Ammon's horn (tissue), 1 donor: Measurements from ENCODE around the gene CFAP74.
A peak's percentile ranks its signal among the peaks of the same experiment; 100 is the strongest.

Experiments
- DNase-seq: peaks from one replicate; pipeline ENCODE4 v3.0.0-alpha.2; 2016; ENCODE audit warnings: low spot score

Gene CFAP74, protein sequence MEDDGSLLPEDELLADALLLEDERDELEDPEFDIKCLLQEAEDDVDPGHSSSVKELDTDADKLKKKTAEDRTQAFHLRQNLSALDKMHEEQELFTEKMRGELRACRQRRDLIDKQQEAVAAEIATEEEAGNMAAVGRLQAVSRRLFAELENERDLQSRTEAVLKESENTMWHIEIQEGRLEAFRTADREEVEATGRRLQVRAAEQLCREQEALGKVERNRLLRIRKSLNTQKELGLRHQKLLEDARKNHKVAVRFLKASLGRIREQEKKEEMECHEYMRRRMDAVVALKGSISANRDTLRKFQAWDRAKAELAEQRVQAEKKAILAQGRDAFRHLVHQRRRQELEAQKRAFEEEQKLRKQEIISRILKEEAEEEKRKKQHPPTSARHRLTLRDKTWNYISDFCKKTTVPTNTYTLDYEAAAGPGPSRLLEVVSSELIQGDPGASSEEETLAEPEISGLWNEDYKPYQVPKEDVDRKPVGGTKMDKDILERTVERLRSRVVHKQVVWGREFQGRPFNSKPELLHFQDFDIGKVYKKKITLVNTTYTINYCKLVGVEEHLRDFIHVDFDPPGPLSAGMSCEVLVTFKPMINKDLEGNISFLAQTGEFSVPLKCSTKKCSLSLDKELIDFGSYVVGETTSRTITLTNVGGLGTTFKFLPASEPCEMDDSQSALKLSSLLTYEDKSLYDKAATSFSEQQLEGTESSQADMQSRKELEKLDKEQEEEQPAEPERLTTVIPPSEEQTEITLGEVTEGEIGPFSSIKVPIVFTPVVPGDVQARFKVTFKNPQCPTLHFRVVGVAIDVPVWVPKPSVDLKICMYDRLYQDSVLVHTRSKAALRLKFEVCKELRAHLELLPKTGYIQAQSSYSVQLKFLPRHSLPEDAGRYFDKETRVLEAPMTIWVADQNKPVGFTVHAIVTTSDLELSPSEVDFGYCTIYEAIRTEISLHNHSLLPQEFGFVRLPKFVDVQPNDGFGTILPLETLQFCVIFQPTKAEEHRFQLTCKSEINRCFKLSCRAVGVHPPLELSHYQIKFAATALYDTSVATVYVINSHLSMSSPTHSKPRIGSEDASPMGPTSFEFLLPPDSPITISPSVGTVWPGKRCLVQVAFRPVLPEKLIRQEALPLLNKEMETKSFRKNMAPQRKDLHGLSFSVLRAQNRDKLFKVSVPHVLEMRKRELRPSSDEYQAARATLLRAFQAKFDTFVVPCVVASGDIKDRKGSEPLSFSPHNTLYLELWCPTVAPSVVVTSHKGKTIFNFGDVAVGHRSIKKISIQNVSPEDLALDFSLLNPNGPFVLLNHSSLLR (N-terminal part only)

DNA sequence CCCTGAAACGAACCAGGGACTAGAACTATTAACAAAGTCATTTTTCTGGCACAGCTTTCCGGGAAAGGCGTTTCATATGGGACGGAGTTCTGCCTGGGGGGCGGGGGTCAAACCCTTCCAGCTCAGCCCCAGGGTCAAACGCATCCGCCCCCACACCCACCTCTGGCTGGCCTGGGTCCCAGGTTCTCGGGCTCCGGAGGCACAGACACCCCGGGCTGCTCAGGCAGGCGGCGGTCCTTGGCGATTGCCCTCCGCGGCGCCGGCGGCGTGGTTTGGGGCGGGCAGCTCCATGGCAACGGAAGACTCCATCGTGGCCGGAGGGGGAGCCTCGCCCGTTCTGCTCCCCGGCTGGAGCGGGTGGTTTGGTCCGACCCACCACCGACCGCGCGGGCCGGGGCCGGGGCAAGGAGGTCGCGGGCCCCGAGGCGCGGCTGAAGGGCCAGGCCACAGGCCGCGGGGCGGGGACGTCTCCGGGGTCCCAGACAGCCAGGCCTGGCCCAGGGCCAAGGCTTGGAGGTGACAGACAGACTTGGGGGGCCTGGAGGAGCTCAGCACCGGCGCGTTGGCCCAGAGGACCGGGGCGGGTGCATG is at the start of gene CFAP74:
TSS of gene CFAP74 (minus strand) at position 246 of the 591 bp plus-strand sequence. CDS start 12,830 bp downstream, outside the sequence.
- DNase-seq = peak; percentile 47

DNA sequence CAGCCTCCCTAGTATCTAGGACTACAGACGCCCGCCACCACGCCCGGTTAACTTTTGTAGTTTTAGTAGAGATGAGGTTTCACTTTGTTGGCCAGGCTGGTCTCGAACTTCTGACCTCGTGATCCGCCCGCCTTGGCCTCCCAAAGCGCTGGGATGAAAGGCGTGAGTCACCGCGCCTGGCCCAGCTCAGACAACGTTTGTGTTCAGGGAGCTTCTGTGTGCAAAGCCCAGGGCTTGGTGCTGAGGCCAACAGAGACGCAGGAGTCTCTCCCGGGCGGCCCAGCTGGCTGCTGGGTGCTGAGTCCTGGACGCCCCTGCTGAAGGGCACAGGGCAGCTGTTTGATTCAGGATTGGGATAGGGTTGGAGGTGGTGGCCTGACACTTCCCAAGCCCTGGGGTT is 49.6 kb upstream of the CFAP74 start:
- no peak for DNase-seq

DNA sequence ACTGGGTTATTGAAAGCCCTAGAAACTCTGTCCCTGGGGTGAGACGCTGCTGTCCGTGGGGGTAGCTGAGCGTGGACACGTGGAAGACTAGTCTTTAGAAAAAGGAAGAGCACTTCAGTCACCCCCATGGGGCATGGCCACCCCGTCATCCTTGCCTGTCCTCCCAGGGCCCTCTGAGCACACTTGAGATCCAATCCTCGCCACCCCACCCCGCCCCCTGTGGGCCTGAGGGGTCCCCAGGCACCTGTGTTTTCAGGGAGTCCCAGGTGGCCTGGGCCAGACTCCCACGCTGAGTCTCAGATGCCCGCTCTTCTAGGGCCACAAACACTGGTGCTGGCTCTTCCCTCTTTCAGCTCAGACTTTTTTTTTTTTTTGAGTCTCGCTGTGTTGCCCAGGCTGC is 49.2 kb upstream of the CFAP74 start:
- DNase-seq = no peak

DNA sequence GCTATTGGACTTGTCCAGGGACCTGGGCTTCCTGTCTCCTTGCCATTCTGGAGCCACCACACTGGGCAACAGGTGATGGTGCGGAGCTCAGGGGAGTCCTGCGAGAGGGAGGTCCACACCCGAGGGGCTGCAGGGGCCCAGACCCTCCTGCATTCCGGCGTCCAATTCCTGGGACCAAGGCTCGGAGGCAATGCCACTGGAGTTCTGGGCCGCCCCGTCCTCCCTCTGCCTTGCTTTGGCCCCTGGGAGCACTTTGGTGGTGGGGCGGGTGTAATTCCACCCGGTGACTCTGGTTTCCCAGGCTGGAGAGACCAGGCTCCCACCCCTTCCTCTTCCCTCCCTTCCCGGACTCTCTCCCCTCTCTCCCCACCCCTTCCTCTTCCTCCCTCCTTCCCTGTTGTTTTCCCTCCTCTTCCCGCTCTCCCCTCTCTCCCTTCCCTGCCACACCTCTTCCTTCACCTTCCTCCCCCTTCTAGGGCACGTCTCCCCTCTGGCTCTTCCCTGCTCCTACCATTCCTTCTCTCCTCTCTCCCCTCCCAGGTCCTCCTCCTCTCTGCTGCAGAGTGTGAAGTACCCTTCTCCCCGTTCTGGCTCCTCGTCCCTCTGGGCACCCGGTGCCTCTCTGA is 48.6 kb upstream of the CFAP74 start:
- no peak for DNase-seq

DNA sequence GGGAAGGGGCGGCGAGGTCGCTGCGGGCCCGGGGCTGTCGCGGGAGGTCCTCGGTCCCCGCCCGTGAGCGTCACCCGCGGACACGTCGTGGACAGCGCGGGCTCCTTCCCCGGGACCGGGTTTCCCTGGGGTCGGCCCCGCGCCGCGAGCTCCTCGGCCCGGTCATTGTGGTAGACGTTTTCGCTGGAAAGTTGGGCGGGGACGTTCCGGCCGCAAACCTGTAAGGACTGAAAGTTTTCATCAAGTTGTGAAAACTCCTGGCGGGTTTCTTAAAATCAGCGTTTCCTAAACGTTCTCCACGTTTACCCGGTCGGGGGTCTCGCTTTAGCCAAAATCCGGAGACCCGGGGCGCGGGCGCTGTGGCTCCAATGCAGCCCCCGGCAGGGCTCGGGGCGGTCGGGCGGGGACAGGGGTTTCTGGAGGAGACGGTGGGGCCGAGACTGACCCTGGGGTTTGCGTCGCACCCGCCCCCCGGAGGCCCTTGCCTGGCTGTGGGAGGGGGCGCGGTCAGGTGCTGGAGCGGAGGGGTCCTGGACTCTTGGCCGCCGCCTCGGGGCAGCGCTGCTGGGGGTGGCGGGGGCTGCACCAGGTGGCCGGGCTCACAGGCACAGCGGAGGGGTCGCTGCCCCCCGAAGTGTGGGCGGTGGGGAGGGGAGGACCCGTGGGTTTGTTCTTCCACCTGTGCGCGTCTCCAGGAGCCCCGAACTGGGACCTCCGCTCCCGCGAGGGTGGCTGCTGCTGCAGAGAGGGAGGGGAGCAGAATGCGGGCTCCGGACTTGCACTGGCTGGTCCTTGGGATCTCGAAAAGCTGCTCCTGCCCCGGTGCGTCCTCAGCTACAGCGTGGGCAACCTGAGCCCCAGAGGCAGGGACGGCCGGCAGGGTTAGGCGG is 47.5 kb upstream of the CFAP74 start:
- no peak for DNase-seq

DNA sequence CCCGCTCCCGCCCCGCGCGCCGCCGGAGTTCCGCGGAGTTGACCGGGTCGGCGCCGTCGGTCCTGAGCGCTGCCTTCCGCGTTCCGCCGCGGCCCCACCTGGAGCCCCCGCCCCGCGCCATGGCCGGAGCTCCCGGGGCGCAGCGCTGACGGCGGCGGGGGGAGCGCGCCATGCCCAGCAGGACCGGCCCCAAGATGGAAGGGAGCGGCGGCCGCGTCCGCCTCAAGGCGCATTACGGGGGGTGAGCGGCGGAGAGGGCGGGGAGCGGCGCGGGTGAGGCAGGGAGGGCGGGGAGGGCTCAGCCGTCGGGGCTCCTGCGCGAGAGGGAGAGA is 46.8 kb upstream of the CFAP74 start:
- DNase-seq = no peak

DNA sequence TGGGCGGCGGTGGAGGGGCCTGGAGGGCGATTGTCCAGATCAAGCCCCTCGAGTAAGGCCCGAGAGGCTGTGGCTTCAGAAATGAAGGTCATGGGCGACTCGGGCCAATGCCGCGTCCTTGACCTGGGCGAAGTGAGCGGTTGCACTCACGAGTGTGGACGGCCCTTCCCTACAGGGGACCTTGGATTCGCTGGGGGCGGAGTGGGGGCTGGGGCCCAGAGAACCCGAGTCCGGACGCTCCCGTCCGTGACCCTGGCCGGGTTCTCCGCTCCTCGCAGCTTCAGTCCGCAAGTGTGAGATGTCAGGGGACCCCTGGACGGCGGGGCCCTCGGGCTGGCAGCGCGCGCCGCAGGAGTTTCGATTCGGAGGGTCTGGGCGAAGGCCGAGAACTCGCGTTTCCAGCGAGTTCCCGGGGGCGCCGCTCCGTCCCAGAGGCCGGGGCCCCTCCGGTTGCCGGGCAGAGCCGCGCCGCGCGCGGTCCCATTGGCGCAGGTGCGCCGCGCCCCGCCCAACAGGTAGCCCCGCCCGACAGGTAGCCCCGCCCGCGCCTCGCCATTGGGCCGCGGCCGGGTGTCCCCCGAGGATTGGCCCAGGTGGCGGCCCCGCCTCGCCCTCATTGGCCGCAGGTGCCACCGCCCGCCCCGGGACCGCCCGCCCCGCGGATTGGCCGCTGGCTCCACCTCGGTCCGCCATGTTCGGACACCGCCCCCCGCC is 46.3 kb upstream of the CFAP74 start, which contains the start of gene PRKCZ:
TSS of gene PRKCZ (plus strand) at position 694 of the 714 bp plus-strand sequence. CDS start 220 bp downstream, outside the sequence.
- DNase-seq = no peak

DNA sequence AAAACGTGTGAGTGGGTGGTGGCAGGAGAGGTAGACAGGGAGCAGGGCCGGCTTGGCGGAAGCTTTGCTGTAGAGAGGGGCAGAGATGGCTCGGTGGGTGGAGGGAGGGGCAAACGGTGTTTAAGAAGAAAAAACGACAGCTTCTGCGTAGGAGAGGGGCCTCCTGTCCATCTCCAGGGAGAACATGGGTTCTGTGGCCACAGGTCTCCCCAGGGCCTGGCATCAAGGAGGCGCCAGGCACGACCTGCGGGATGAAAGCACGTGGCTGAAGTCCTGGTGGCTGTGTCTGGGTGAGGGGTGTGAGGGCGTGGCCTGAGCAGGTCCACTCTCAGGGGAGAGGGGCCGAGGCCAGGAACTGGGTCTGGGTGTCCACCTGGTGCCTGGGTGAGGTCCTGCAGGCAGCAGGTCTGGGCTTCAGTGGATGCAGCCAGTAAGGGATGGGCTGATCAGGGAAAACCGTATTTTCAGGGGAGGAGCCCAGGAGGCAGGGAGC is 45.7 kb upstream of the CFAP74 start:
- DNase-seq = no peak

DNA sequence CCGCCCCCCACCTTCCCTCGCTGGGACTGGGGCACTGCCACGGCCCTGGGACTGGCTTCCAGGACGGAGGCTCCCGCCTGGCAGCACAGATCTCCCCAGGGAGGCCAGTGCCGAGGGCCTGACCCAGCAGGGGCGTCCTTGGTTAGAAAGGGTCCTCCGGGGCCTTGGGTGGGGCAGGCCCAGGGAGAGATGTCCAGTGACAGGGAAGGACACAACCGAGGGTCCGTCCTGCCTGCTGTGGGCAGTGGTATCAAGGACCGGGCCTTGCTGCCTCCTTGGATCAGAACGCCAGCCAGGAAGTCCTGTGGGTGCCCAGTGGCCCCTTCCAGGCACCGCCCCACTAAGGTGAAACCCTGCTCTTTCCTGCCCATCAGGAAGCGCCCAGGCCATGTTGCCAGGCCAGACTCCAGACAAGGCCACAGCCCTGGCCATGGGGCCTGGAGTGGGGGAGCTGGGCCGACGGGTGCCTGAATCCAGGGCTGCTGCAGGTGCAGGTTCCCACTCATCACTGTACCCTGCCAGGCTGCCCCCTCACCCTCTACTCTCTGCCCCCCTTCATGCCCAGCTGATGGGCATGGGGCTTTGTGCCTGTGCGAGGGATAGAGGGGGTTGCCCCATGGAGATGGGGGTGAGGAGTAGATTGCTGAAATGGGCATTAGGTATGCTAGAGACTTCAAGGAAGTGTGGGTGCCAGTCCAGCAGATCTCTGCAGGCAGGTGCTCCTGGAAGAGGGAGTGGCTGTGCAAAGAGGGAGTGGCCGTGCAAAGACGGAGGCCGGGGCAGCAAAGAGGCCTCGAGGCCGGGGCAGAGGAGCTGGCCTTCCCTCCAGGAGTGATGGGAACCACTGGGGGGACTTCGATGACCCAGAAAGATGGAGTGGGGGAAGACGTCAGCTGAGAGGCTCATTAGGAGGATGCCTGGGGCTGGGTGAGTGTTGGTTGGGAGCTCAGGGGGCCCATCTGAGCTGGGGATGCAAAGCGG is 44.5 kb upstream of the CFAP74 start:
- no peak for DNase-seq

DNA sequence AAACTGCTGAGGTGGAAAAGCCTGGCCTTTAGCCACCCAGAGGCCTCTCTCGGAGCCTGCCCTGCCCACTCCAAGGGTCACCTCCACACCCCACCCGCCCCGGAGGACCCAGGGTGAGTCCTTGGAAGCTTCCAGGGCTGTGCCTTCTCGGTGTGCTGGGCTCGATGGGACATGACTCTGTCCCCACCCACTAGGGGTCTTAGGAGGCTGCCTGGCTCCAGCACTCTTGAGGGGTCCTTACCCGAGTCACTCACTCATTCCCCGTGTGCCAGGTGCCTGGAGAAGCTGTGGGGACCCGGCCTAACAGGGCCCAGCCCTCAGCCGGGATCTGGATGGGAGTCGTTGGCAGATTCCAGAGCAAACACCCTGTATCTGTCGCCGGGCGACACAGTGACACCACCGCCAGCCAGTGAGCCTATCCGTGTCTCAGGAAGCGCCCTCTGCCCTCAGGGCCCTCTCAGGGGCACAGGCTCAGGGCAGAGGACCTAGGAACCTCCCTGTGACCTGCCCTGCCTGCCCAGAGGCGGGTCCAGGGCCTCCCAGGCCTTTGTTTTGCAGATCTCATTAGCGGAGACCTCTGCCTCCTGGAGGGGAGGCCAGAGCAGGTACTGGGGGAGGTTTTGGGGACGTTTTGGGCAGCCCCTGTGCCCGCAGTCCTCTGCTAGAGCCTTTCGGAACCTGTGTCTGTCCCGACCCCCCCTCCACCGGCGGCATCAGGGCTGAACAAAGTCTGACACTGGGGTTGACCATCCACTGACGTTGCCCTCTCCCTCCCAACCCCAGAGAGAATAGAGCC is 43.6 kb upstream of the CFAP74 start:
- no peak for DNase-seq

DNA sequence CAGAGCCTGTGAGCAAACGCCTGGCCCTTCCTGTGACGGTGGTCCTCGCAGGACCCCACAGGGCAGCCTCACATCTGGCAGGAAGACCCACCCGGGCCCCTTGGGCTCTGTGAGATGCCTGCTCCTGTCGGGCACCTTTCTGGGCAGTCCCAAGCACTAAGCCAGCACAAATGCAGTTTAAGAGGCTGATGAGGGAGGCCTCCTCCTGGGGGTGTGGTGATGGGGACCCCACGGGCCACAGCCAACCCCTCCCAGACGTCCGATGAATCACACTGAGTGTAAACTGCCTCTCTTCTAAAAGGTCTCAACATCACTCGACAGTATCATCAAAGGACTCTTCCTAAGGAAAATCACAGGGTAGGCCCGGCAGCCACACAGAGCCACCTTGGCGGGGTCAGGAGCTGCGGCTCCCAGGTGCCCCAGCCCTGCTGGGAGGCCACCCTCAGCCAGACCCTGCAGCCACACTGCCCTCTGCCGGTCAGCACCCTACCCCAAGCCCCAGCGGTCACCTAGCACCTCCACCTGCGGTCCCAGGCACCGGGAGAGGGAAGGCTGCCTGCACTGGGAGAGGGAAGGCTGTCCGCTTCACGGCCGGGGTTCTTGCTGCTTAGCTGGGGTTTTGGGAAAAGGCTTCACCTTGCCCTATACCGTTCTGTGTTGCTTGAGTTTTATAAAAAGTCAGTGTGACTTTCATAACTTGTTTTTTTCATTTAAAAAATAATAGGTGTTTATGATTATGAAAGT is 42.8 kb upstream of the CFAP74 start:
- DNase-seq = peak; percentile 37

DNA sequence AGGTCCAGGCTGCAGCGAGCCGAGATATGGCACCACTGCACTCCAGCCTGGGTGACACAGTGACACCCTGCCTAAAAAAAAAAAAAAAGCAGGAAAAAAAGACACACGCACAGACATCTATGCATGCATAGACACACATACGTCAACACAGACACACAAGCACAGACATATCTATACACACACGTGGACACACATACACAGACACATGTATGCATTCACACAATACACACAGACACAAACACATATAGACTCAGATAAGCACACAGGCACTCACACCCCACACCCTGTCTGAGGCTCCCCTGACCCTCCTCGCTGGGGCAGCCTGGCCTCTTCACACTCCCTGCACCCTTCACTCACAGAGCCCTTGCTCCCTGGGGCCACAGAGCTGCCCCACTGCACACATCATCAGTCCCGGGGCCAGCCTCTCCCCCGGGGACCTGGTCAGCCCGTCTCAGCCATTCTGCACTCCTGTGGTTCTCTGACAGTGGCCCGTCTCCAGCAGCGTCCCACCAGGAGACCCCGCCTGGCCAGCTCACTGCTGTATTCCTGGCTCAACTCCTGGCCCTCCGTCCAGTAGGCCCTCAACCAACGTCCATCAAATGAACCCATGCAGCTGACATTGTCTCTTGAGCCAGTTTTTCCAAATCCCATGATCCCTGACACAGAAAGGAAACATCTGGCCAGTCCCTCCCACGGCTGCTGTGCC is 42.0 kb upstream of the CFAP74 start:
- DNase-seq = no peak

DNA sequence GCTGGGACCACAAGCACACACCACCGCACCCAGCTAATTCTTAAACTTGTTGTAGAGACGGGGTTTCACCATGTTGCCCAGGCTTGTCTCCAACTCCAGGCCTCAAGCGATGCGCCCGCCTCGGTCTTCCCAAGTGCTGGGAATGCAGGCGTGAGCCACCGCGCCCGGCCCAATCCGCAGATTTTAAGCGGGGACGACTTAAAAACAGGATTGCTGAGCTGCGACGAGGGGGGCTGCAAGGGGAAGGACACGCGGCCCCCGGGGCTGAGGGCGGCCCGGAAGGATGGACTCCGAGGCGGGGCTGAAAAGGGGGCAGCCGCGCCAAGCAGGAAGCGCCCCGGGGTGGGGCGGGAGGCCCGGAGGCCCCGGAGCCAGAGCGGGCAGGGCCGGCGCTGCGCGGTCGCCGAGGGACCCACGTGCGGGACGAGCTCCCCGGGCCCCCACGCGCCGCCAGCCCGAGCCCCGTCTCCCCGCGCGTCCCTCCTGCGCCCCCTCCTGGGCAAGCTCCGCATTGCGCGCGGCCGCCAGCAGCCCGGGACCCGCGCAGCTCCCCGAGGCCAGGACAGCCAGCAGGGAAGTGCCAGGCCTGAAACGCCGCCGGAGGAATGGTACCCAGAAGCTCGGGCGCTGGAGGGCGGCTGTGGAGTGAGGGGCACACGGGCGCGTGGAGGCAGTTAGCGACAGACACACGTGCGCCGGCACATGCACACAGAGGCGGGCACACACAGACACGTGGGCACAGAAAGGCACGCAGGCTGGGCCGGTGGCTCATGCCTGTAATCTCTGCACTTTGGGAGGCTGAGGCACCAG is 41.1 kb upstream of the CFAP74 start:
- peak; percentile 71 for DNase-seq

DNA sequence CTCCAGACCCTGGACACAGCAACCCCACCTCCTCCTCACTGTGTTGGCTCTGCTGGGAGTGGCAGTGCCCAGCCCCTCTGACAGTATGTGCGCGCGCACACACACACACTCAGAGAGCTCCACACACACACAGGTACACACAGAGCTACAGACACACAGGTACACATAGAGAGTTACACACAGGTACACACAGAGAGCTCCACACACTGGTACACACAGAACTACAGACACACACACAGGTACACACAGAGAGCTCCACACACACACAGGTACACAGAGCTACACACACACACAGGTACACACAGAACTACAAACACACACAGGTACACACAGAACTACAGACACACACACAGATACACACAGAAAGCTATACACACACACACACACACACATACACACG is 40.3 kb upstream of the CFAP74 start:
- DNase-seq = no peak
